GM18526 (cell line): ENCODE results near the gene TNFAIP8L1.
A peak's percentile ranks its signal among the peaks of the same experiment; 100 is the strongest.

Experiments
- POLR2A ChIP-seq: IDR thresholded peaks from 3 replicates; pipeline ENCODE4 v1.6.1; 2011; ENCODE audit not compliant: insufficient read length; ENCODE audit errors: extremely low read depth

The TNFAIP8L1 gene

DNA sequence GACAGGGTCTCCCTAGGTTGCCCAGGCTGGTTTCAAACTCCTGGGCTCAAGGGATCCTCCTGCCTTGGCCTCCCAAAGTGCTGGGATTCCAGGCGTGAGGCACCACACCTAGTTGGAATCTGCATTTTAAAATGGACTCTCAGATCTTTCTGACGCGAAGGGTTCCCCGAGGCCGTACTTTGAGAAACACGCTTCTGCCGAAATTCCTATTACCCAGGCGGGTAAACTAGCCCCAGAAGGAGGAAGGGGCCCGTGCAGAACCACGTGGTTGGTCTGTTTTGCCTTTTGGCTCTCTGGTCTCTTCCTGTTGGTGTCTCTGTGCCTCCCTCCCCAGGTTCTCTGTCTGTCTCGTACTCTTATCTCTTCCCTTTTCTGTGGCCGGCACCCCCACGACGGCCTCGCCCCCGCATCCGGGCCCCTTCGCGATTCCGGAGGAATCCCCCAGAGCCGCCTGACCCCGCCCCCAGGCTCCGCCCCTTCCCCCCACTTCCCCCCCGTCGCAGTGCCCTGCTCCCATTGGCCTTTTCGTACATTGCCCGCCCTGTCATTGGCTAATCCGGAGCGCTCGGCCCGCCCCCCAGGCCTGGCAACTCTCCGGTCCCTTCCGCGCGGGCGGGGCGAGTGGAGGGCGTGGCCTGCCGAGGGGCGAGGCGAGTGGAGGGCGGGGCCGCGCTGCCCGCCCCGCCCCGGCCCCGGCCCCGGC lies at the start of gene TNFAIP8L1:
Gene TNFAIP8L1 (plus strand): TSS at position 689 of the 703 bp plus-strand sequence. CDS start 12,354 bp downstream, outside the sequence.
- peak; percentile 32 for TF ChIP-seq POLR2A

DNA sequence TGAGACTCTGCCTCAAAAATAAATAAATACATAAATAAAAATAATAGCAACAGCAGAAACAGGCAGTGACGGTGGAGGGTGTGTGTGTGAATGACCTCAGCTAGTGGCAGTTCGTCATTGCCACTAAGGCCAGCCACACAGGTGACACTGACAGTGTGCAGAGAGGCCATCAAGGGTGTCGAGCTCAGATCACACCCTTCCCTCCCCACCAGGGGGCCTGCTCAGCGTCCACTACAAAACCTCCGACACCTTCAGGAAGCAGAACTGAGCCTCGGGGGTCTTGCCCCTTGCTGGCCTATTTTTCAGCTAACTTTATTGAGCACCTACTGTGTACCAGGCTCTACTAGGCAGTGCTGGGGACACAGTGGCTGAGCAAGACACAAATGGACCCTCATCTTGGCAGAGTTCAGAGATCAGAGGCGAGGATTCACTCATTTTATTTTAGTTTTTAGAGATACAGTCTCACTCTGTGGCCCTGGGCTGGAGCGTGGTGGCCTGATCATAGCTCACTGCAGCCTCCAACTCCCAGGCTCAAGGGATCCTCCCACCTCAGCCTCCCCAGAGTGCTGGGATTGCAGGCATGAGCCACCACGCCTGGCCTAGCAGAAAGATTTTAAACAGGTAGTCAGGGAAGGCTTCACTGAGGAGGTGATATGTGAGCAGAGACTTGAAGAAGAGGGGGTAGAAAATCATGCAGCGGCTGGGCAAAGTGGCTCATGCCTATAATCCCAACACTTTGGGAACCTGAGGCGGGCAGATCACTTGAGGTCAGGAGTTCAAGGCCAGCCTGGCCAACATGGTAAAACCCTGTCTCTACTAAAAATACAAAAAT lies 49.5 kb upstream of the TNFAIP8L1 start:
- no peak for TF ChIP-seq POLR2A

DNA sequence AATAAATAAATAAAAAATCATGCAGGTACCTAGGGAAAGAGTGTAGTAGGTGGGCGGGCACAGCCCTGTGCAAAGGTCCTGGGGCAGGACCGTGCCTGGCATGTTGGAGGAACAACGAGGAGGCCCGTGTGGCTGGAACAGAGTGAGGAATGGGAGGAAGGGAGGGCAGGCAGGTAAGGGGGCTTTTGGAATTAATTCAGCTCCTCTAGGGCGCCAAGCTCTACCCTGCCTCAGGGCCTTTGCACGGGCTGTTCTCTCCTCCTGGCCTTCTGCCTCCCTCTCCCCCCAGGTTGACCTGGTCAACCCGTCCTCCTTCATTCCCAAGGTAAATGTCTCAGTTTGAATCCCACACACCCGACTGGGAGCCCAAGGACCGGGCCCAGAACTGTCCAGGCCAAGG lies 48.8 kb upstream of the TNFAIP8L1 start:
- TF ChIP-seq POLR2A, result no peak

DNA sequence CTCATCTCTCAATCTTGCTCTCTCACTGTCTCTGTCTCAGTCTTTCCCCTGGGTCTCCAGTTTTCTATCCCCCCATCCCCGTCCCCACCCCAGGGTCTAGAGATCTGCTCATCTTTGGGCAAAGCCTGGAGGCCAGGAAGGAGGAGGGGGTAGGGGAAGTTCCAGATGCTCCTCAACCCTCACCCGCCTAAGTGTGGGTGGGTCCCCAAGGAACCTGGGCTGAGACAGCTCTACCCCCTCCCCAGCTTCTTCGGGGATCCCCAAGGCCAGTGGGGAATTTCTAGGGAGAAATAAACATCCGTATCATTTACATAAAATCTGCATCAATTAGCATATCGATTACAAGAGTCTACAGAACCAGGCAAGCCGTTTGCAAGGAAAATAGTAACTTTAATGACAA lies 48.0 kb upstream of the TNFAIP8L1 start:
- TF ChIP-seq POLR2A, result no peak

DNA sequence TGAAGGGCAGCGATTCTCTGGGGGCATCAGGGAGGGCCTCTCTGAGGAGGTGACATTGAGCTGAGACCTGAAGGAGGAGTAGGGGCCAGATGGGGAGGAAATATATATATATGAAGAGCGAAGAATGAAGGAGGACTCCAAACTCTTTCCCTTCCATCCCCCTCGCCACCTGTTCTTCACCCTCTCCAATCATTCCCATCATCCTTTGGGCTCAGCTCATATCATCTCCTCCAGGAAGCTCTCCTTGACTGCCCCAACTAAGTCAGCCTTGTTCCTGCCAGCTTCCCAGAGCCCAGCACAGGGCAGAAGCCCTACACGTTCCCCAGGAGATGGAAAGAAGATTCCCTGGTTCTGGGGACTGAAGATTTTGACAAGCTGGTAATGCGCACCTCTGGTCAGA lies 46.9 kb upstream of the TNFAIP8L1 start:
- no peak for TF ChIP-seq POLR2A

DNA sequence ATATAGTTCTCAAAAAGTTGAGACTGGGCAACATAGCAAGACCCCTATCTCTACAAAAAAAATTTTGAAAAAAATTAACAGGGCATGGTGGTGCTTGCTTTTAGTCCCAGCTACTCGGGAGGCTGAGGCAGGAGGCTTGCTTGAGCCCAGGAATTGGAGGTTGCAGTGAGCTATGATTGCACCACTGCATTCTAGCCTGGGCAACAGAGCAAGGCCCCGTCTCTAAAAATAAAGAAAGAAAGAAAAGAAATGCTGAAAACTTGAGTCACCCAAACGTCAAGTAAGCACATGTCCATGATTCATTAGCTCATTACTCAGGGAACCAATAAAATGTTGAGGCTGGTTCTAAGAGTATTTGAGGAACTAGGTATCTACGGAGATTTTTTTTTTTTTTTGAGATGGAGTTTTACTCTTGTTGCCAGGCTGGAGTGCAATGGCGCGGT lies 45.9 kb upstream of the TNFAIP8L1 start:
- TF ChIP-seq POLR2A, result no peak

DNA sequence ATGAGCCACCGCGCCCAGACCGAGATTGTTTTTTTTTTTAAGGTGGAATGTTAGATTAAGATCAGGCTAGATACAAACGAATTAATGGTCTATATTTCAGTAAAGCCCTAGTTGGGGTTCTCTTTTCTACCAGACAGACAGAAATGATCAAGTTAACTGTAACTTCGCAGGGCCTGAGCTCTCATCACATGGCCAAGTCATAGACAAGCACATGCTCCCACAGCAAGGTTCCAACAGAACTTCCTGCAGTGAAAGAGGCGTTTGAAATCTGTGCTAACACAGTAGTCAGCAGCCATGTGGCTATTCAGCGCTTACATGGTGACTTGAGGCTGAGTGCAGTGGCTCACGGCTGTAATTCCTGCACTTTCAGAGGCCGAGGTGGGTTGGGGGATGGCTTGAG lies 45.1 kb upstream of the TNFAIP8L1 start:
- TF ChIP-seq POLR2A, result no peak

DNA sequence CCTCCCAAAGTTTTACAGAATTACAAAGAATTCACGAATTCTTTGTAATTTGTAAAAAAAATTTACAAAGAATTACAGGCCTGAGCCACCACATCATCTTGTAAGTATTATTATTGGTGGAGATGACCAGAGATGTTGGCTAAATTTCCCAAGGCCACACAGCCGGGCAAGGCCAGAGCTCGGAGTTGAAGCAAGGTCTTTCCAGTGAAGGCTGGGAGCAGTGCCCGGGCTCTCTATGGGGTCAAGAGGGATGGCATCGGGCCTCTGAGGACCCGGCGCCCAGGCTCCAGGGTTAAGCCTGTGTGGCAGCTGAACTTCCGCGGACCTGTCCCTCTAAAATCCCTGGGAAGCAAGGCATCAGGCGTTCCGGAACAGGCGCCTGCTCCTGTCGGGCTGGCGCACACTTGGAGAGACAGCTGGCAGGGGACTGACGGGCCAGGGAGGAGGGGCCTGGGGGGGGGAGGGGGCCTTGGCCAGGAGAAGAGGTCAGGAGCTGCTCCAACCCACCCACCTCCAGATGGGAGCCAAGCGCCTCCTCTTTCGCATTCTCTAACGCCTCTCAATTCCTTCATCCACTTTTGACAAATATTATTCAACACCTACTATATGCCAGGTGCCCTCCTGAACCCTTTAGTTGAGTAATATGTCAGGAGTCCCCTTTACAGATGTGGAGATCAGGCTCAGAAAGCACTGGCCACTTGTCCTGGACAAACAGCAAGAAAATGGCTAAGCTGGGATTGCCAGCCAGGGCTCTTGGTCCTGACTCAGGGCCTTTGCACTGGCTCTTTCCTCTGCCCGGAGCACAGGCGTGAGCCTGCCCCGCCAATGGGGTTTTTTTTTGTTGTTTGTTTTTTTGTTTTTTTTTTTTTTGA lies 43.0 kb upstream of the TNFAIP8L1 start:
- no peak for TF ChIP-seq POLR2A

DNA sequence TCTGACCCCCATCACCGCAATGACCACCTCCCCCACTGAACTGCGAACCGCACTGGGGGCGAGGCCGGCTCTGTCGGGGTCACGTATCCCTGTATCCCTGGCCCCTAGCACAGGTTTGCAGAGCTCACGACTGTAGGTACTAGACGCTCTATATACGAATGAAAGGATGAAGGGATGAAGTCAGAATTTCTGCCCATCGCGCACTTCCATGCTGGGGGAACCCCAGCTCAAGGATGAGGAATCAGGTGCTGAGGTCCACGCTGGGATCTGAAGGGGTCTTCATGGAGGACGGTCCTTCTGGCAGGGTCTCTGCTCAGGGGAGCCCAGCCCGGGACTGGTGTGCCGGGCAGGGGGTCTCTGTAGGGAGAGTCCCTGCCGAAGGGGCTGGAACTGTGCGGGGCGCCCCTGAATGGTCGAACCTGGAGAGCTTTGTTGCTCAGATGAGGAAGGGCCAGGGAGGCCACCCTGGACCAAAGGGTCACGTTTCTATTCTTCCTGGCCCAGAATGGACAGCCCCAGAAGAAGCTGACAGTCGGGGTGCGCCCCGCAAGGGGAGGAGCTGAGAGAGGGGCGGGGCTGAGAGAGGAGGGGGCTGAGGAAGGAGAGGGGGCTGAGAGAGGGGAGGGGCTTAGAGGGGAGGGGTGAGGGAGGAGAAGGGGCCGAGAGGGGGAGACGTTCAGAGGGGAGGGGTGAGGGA lies 41.9 kb upstream of the TNFAIP8L1 start:
- TF ChIP-seq POLR2A, result no peak

DNA sequence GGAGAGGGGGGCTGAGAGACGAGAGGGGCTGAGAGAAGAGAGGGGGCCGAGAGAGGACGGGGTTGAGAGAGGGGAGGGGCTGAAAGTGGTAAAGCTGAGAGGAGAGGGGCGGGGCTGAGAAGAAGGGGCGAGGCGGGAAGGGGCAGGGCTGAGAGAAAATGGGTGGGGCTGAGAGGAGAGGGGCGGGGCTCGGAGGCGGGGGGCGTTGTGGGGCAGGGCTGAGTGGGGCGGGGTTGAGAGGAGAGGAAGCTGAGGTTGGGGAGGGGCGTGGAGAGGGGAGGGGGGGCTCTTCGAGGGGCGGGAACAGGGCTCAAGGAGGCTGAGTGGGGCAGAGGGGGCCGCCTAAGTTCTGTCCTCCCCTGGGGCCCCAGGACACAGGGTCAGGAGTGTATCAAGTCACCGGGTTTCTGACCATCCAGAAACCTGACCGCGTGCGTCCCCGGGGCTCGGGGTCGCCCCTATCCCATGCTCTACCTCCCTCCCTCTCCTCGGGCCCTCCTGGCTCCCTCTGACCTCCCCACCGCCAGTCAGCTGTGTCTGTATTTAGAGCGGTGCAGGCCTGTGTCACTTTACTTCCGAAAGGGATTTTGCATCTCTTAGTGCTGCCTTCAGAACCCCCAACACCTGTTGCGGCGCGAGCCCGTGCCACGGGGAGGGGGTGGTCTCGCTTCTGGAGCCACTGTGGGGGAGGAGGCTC lies 41.2 kb upstream of the TNFAIP8L1 start:
- TF ChIP-seq POLR2A, result no peak

DNA sequence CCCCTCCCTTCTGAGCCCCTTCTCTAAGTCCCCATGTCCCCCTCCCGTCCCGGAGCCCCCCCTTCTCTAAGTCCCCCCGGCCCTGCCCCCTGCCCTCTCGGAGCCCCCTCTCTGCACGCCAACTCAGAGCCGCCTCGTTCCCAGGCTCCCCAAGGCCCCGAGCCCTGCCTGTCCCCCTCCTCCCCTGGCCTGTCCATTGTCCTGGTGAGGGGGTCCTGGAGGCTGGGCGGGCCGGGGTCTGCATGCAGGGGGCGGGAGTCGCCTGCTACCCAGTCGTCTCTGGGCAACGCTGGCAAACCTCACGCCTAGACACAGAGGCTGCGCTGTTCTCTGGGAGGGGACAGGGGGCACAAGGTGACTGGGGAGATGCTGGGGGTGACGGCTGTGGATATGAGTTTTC lies 40.6 kb upstream of the TNFAIP8L1 start:
- TF ChIP-seq POLR2A, result no peak

DNA sequence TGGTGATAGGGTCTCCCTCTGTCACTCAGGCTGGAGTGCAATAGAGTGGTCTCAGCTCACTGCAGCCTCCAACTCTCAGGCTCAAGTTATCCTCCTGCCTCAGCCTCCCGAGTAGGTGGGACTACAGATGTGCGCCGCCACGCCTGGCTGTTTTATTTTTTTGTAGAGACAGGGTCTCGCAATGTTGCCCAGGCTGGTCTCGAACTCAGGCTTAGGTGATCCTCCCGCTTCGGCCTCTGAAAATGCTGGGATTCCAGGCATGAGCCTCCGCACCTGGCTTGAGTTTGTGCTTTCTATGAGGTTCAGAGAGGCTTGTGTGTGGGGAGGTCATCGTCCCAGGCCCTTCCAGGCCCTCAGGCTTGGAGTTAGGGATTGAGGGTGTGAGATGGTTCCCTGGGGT lies 39.2 kb upstream of the TNFAIP8L1 start:
- TF ChIP-seq POLR2A, result no peak

DNA sequence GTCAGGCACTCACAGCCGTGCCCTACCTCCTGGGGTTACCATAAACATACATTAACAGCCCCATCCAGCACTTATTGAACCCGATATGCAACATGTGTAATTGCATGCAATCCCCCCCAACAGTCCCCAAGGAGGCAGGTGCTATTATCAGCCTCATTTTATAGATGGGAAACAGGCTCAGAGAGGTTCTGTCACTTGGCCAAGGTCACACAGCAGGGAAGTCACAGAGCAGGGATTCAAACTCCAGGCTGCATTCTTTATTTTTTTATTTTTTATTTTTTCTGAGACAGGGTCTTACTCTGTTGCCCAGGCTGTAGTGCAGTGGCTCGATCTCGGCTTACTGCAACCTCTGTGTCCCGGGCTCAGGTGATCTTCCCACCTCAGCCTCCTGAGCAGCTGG lies 38.4 kb upstream of the TNFAIP8L1 start:
- TF ChIP-seq POLR2A, result no peak

DNA sequence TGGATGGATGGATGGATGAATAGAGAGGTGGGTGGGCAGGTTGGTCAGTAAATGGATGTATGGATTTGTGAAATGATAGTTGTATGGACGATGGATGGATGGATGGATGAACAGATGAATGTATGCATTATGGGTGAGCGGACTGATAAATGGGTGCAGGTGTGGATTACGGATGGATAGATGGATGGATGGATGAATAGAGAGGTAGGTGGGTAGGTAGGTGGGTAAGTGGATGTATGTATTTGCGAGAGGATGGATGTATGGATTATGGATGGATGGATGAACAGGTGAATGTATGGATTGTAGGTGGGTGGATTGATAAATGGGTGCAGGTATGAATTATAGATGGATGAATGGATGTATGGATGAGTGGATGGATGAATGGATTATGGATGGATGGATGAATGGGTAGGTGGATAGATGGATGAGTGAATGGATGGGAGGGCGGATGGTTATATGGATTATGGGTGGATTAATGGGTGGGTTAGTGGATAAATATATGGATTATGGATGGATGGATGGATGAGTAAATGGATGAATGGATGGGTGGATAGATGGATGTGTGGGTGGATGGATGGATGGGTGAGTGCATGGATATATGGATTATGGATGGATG lies 37.0 kb upstream of the TNFAIP8L1 start:
- TF ChIP-seq POLR2A, result no peak
